HG02588 (cell line): ENCODE data around the gene OR5K1.

Experiments used
- ATAC-seq: cut with Tn5 transposase; IDR thresholded peaks from one replicate; pipeline ENCODE4 v1.9.1; 2021; ENCODE audit warnings: mild to moderate bottlenecking, moderate library complexity; ENCODE audit not compliant: unreplicated experiment

OR5K1 gene

DNA sequence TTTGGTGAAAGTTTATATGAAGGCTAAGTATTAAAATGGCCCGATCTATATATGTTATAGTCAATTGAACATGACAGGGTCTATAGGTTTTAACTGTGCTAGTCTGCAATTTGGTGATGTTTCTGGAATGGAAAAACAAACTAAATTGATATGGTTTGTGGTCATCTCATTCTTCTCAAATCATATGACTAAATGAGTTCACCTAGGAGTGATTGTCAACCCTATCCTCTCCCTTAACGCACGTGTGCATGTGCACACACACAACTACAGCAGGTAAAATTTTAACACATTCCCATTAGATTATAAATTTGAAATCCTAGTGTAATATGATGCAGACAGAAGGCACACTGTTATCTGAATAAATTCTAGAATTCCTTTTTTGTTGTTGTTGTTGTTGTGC is 50.7 kb downstream of the OR5K1 start:
- no peak for ATAC-seq

- no peak for ATAC-seq
Measured at GRCh38 chr3:98514948-98515347, 51.9 kb downstream of the OR5K1 start.

DNA sequence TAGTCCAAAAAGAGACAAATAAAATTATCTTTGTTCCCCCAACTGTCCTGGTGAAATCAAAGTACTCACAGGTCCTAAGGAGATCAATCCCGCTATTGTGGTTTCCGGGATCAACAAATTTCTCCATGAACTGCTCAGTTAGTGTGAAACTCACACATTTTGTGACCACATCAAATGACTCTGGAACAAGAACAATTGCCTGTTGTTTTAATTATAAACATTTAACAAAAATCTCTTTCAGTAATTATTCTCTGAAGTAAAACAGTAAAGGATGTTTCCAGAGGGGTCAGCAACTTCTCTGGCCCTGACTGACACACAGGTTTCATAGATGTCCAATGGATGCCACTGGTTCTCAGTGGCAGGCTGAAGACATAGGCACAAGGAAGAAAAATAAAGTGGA is 55.8 kb downstream of the OR5K1 start:
- ATAC-seq: no peak

GRCh38 chr3:98519351-98519750 is 56.4 kb downstream of the OR5K1 start:
- ATAC-seq: no peak

DNA sequence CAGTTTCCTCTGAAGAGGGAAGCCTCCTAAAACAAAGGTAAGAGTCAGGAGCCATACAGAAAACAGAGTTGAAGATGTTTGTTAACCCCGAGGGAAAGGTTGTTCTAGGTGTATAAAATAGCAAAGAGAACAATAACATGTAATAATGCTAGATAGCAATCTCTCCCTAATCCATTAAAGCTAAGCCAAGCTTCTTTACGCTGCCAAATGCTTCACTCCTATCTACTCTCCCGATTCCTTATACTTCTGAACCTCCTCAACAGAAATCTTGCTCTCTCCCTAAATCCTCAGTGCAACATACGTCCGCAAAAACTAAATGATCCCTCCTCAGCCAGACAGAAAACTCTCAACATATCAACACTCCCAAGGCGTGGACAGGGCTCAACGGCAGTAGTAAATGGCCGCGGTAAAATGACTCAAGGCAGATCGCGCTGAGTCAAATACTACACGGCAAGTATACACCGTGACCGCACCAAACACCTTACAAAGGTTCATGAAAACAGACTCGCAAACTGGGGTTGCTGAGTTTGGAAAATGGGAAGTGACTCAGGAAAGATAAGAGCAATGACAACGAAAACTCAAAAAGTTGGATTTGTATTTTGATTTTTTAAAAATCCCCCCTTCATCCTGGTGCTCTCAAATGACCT is 59.0 kb downstream of the OR5K1 start:
- peak; percentile 41 for ATAC-seq
